GM19452 (cell line): ENCODE data around the gene PLEKHG2.

Experiments used
- ATAC-seq: cut with Tn5 transposase; IDR thresholded peaks from one replicate; pipeline ENCODE4 v1.9.1; 2021; ENCODE audit not compliant: unreplicated experiment

Gene PLEKHG2

DNA sequence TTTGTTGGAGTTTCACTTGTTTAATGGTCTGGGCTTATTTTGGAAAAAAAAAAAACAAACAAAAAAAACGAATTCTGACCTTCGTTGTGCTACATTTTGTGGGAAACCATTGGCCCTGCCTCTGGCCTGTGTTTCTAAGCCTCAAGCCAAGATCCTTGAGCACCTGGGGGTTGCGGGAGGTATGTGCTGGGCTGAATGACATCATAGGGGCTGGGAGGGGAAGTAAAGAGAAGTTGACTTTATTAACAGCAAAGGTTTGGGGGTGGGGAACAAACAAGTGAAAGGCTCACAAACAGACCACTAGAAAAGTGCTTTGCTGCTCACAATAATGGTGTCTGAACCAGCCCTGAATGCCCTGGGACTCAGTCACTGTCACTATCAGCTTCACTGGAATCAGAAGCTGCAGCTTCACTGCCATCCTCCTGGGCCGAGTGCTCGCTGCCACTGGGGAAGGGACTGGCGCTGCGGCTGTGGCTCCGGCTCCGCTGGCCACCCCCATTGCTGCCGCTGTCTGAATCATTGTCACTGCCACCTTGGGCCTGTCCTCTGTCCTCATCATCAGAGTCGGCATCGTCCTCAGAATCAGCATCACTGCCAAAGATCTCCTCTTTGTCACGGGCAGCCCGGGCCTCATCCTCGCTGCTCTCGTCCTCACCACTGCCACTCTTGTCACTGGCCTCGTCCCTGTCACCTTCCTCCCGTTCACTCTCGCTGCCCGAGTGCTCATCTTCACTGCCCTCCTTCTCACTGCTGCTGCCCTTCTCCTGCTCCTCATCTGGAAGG is 26.6 kb upstream of the PLEKHG2 start:
- ATAC-seq, result no peak

DNA sequence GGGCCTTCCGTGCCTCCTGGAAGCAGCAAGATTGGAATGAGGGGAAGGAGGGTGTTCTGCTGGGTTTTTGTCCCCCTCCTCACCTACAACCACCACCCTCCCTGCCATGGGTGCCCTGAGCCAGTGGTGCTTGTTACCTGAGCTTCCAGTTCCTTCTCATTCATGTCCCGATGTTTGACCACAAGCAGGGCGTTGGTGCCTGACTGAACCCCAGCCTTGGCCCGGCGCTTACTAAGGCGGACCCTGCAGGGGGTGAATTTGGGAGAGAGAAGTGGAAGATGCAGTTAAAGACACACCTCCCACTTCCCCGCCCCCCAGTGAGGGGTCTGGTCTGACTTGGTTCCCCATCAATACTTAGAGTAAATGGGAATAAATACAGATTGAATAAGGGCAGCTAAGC is 25.9 kb upstream of the PLEKHG2 start:
- ATAC-seq, result no peak

DNA sequence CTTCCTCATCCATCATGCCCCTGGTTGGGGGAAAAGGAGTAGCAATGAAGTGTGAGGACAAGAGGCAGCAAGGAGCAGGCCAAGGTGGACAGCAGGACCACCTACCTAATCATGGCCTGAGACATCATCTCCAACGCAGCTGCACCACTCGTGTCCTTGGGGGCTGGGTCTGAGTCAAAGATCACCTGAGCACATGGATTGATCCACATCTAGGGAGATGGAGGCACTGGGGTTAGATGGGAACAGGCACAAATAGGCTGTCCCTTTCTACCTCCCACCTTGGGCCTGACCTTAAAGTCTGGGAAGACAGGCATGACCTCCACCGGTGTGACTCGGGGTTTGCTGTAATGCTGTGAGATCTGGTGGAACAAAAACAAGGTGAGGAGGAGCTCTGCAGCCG is 23.8 kb upstream of the PLEKHG2 start:
- no peak for ATAC-seq

DNA sequence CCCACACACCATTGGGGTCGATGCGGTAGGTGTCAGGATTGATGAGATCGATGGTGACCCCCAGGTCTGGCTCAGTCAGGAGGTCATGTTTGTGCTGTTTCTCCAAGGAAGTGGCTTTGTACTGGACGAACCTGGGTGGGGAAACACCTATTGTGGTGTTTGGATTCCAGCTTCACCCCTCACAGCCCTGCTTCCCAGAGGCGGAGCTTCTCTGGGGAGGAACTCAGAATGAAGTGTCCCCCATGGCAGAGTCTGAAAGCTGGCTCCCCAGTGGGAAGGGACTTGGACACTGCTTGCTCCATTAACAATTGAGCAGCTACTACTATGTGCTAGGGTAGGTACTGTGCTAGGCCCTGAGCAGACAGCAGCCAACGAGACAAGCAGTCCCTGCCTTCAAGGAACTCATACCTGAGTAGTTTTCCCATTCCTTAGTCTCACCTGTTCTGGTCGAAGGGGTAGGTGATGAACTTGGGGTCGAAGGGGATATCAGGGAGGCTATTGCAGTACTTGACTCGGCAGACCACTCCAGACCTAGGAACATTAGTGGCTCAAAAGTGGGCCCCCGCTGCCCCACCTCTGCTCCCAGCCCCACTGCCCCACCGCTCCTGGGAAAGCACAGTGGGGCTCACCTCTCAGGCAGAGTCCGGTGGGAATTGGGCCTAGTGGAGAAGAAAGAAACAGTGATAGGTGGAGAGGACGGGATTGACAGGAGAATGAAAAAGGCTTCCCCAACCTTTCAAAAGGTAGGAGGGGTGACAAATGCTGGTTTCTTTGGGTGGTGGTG is 22.6 kb upstream of the PLEKHG2 start:
- ATAC-seq, result no peak

DNA sequence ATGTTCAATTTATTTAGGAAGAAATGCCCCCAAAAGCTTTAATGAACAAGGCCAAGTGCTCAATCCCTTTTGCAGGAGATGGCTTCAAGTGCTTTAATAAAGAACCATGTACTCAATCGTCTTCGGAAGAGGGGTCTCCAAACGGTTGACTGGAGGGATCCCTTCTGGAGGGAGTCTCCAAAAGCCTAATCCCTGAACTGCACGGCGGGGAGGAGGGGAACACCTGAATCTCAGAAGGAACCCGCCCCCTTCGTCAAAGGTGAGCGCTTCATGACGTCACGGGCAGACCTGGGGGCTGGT is 22.1 kb upstream of the PLEKHG2 start:
- no peak for ATAC-seq

DNA sequence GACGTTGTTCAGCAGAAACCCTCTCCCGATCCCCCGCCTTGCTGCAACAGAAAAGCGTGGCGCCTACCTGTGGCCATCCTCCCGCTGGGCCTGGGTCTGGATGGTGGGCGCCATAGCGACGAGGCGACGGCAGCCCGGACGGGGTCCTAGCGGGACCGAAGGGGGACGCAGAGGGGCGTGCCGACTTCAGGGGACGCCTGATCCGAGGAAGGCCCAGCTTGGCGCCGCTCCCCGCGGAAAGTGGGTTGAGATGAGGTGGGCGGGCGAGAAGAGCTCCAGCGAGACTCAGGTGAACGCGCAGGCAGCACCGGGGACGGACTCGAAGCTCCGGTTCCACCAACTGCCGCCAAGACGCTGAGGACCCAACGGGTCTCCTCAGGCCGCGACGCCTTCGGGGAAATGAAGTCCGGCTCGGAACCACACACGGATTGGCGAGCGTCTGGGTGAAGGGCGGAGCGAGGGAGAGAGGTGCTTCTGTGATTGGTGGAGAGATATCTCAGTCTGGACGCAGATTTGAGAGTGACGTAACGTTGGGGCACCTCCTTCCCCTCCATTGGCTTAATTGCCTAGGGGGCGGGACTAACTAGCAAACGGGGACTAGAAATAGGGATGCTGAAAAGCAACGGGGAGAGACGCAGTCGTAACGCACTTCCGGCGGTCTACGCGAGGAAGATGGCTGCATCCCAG is 21.6 kb upstream of the PLEKHG2 start, which contains the start of the genes MED29 and PAF1:
MED29 (plus strand) TSS at position 628 of the 687 bp plus-strand sequence; CDS start at position 673, 45 bp downstream.
PAF1 (minus strand) TSS at position 356 of the 687 bp plus-strand sequence; CDS start at position 114, 242 bp downstream.
- peak; percentile 82 for ATAC-seq

DNA sequence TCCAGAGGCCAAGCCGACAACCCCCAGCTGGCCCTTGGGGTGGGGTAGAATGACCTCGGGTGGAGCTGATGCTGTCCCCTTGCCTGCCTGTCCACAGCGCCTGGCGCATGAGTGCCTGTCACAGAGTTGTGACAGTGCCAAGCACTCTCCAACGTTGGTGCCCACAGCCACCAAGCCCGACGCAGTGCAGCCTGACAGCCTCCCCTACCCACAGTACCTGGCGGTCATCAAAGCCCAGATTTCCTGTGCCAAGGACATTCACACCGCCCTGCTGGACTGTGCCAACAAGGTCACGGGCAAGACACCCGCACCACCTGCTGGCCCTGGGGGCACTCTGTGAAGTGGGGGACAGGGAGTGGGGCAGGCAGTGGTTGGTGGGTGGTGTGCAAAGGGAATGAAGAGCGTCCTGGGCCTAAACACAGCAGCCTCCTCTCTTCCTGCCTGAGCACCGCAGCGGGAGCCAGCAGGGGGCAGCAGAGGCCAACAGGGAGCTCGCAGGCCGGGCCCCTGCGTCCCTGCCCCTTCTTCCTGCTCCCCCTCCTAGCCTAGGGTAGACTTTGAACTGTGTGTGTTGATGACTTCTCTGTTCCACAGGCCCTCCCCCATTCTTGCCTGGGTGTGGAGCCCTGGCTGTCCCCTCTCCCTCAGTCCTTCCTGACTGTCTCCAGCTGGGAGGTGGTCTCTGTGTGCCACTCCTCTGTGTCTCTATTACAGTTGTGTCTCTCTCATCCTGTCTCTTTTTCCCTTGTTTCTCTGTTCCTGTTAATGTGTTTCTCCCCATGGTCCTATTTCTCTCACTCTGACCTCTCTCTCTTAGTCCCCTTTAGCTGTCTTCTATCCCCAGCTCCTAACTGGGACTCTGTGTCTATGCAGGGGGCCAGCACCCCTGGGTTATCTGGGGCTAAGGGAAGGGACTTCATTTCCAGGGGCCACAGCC is 14.8 kb upstream of the PLEKHG2 start:
- no peak for ATAC-seq

DNA sequence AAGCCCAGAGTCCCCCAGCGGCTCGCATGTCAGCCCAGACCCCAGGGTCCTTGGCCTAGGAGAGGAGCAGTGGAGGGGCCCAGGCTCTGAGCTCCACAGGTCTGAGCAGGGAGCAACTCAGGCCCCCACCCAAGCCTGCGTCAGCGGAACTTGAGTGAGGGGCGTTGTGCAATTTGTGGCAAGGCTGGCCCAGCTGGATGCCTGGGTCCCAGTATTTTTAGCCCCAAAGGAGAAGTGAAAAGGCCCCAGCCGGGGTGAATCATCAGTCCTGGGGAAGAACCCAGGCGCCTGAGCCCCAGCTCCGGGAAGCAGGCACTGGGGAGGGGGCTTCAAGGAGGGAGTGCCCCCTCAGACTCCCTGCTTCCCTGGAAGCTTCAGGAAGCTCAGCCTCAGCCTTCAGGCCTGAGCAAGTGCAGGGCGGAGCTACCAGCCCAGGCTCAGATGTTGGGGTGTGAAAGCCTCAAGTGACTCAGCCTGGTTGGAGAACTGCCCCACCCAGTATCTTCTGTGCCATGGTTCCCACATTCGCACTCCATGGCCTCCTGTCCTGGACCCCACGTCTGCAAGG is 14.1 kb upstream of the PLEKHG2 start:
- no peak for ATAC-seq

DNA sequence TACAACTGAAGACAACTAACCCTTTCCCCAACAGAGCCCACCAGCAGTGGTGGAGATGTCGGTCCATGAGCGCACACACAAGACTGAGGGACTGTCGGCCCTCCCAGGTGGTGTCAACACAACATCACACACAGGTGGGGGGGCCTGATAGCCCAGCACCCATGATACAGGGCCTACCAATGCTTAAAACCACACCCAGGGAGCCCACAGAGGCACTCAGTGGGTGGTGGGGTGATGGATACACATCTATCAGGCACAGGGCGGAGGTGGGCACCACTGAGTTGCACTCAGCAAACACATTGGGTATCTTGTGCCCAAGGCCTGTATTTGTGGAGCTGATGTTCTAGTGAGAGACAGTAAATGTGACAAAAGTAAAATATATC is 12.8 kb upstream of the PLEKHG2 start:
- ATAC-seq, result no peak

DNA sequence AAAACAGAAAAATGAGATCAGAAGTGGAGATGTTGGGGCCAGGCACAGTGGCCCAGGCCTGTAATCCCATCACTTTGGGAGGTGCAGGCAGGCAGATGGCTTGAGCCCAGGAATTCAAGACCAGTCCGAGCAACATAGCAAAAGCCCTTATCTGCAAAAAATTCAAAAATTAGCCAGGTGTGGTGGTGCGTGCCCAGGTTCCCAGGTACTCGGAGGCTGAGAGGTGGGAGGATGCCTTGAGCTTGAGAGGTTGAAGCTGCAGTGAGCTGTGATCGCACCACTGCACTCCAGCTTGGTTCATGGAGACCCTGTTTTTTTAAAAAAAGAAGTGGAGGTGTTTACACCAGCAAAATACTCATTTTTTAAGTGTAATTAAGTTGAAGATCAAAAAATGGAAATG is 12.4 kb upstream of the PLEKHG2 start:
- ATAC-seq, result no peak

DNA sequence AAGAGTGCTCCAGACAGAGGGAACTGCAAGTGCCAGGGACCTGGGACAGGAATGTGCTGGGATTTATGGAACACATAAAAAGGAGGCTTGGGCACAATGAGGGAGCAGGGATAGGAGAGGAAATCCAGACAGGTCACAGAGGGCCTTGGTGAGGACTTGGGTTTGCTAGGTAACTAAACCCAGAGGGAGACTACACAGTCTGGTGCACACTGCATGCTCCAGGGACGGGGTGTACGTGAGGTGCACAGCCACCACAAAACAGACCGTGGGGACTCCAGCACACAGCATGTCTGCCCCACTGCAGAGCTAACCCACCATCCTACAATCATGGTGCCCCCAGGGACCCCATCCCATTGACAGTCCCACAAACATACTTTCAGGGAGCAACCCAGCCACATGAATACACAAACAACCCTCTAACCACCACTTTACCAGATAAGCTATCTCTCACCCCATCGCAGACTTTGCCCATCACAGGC is 11.4 kb upstream of the PLEKHG2 start:
- peak; percentile 6 for ATAC-seq

DNA sequence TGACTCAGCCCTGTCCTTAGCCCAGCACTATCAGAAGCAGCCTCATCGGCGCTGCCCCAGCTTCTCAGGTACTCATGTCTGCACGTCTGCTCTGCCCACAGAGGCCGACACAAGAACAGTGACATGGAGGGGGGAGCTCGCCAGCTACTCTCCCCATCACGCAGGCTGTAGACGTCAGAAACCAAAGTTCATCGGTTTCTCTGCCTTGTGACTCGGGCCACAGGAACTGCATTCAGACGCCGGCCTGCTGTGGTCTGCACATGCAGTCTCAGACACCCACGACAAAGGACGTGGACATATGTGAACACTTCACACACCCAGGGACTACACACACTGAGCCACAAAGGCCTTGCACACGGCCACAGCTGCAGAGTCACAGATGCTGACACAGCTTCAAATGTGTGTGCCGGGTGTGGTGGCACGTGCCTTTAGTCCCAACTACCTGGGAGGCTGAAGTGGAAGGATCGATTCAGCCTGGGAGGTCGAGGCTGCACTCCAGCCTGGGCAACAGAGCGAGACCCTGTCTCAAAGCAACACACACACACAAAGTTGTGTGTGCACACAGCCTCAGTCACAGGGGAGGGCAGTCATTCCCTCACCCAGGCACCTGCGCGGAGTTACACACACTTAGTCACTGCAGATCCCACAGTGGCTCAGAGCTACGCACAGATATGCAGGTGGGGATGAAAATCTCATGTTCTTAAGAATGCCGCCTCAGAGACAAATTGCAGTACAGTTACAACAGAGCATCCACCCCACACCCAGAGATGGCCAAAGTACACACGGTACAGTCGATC is 10.7 kb upstream of the PLEKHG2 start:
- ATAC-seq, result peak; percentile 21

DNA sequence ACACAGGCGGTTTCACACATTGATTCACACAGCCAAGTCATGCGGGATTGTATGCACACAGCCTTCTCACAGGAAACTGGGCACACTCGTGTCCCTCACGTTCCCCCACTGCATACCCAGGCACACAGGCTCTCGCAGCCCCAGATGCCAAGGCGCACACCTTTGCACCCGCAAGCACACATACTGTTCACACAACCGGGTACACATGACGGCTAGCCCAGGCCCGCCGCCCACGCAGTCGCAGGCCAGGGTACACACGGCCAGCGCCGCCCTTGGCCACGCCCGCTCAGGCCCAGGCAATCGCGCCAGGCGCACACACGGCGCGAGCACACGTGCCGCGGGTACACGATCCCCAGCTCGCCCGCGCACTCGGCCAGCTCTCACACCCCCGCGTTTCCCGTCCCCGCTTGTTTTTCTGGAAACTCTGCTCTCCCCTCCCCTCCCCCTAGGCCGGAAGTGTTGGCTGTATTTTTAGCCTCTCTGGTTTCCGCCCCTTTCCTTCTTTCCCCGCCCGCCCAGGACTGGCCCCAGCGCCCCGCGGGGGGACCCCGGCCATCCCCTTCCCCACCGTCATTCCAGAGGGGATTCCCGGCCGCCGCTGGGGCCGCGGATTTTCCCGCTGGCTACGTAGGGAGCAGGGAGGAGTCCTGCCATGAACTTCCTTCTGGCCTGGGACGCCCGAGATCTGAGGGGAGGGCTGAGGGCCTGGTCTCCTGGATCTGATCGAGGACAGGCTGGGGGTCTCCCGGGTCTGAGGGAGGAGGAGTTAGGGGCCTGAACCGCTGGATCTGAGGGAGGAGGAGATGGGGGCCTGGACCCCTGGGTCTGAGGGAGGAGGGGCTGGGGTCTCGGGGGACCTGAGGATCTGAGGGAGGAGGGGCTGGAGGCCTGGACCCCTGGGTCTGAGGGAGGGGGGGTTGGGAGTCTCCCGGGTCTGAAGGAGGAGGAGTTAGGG is 9.8 kb upstream of the PLEKHG2 start:
- ATAC-seq, result peak; percentile 29

DNA sequence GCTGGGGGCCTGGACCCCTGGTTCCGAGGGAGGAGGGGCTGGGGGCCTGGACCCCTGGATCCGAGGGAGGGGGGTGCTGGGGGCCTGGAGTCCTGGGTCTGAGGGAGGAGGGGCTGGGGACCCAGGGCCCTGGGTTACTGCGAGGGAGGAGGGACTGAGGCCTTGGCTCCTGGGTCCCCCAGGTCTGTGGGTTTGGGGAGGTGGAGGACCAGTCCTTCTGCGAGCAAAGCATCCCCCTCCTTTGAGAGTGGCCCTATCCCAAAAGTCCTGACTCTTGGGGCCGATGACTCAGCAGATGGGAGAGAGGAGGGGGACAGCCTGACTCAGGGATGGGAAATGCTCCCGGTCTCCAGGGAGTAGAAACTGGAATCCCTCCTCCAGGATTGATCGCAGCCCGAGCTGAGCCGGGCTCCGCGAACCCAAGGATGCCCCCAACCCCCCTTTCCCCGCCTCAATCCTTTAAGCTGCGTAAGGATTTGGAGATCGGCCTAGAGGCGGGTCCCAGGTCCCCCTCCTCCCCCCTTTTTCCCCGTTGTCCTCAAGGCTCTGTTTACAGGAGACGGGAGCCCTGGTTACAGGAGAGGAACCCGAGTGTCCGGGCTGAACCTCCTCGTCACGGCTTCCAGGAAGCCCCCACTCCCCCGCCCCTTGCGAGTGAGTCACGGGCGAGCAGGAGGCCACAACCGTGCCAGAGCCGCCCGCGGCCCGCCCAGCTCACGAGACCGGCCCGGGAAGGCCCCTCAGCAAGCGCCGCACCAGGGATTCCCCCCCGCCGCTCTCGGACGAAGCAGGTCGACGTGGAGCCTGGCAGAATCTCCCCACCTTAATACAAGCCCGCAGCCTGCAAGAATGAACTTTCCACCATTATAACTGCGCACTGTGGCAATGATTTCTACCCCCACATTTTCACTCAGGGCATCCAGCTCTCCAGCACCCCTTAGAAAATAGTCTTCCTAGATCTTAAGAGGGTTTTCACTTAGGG is 8.8 kb upstream of the PLEKHG2 start:
- no peak for ATAC-seq

DNA sequence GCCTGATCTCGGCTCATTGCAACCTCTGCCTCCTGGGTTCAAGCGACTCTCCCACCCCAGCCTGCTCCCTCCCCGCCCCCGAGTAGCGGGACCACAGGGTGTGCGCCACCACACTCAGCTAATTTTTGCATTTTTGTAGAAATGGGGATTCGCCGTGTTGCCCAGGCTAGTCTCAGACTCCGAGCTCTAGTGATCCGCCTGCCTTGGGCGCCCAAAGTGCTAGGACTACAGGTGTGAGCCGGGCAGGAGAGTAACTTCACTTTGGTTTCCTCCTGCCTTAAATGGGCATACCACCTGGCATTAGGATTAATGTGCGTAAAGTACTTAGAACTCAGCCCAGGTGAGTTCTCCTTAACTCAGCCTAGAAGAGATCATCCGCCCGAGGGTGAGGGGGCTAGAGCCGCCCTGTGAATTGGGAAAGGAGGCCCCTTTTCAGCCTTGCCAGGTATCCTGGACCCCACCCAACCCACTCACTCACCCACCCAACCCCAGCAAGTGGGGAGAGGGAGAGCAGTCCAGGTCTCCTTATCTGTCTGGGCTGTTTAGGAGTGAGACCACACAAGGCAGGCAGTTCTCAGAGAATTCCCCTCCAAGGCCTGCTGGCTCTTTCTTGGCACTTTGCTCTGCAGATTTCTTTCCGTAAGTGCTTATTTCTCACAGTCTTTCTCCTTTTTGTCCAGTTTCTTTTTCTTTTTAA is 7.1 kb upstream of the PLEKHG2 start:
- no peak for ATAC-seq

DNA sequence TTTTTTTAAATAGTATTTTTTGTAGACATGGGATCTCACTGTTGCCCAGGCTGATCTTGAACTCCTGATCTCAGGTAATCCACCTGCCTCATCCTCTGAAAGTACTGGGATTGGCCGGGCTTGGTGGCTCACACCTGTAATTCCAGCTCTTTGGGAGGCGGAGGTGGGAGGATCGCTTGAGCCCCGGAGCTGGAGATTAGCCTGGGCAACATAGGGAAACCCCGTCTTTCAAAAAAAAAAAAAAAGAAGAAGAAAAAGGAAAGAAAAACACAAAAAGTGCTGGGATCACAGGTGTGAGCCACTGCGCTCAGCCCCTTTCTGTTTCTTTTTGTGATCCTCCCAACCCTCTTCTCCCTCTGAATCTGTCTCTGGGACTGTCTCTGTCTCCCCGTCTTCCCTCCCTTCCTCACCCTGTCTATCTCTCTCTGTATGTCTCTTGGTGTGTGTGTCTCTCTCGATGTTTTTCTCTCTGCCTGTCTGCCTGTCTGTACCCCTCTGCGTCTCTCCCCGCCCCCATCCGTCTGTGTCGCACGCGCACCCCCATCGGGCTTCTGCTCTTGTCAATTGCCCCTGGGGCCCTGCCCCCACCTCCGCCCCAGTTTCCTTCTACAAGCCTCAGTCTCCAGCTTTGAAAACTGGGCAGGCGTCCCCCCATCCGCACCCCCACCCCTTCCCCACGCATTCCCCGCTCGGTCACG is 6.4 kb upstream of the PLEKHG2 start:
- no peak for ATAC-seq
